Uterus (tissue), 2 donors: ENCODE results near the gene RAPH1.

Source experiments
- POLR2A ChIP-seq, 2 donors: fragments of 450-650 bp; IDR thresholded peaks; one replicate each; pipeline ENCODE4 v1.6.1; 2016; ENCODE audit warnings: antibody characterized with exemption in 2 of 2, mild to moderate bottlenecking in 1 of 2, moderate library complexity in 1 of 2
- TF ChIP-seq, protein P1 (sequence below), 4 experiments: fragments of 200-600 bp in 2 of 4; fragments of 450-650 bp in 2 of 4; sonication (generic) in 2 of 4; IDR thresholded peaks; one replicate each; pipeline ENCODE4 v1.5.1; 2016 to 2019; ENCODE audit warnings: antibody characterized with exemption in 4 of 4, mild to moderate bottlenecking in 2 of 4, moderate library complexity in 1 of 4

DNA sequence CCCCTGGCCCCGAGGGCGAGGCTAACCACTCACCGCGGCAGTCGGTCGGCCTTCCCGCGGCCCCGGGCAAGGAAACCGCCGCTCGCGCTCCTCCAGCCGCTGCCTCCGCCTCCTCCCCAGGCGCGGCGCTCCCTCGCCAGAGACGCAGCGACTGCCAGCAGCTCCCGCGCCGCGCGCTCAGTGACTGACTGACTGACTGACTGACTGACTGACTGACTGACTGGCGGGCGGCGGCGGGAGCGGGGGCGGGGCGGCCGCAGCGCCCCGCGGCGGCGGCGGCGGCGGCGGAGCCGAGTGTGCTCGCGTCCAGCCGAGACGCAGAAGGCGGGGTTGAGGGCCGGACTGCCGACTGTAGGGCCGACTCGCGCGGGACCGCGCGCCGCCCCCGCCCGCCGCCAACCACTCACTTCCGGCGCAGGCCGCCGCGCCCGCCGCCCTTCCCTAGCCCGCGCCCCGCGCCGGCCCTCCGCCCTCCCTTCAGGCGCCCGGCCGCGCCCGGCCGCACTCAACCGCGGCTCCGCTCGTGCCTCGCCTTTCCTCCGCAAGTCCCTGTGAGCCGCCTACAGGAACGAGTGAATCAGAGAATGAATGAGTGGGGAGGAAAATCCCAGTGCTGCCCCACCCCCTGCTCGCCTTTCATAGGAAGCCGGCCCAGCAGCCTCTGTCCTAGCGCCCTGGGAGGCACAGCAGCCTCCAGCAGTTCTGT, at the start of gene RAPH1:
- TF ChIP-seq, protein P1, sequence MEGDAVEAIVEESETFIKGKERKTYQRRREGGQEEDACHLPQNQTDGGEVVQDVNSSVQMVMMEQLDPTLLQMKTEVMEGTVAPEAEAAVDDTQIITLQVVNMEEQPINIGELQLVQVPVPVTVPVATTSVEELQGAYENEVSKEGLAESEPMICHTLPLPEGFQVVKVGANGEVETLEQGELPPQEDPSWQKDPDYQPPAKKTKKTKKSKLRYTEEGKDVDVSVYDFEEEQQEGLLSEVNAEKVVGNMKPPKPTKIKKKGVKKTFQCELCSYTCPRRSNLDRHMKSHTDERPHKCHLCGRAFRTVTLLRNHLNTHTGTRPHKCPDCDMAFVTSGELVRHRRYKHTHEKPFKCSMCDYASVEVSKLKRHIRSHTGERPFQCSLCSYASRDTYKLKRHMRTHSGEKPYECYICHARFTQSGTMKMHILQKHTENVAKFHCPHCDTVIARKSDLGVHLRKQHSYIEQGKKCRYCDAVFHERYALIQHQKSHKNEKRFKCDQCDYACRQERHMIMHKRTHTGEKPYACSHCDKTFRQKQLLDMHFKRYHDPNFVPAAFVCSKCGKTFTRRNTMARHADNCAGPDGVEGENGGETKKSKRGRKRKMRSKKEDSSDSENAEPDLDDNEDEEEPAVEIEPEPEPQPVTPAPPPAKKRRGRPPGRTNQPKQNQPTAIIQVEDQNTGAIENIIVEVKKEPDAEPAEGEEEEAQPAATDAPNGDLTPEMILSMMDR (IDR thresholded peaks at IDR 0.05): peak in 2 of 4 experiments; percentile 15 to 16
- peak; percentile 34 to 57 for TF ChIP-seq POLR2A (IDR thresholded peaks at IDR 0.05)
